GM23338 (cell line): ENCODE measurements around the gene UHRF1. TPM values are rescaled to one million over a fixed set of nuclear protein-coding genes. Genes with fewer than 3 reads are reported as not detected.

Source experiments
- ATAC-seq: fragments of 200-7000 bp; cut with Tn5 transposase; 3 replicates; pipeline ENCODE4 v1.9.1; 2020
- DNase-seq: peaks from one replicate; pipeline ENCODE4 v3.0.0-alpha.2; 2015; ENCODE audit warnings: low spot score
- H2AFZ ChIP-seq: fragments of 200-600 bp; sonication (generic); 2 replicates; pipeline ENCODE4 v1.8.0; 2016; ENCODE audit warnings: antibody characterized with exemption, mild to moderate bottlenecking, moderate library complexity
- H3F3A ChIP-seq: fragments of 200-600 bp; sonication (generic); replicated peaks from 2 replicates; pipeline ENCODE4 v1.8.0; 2017; ENCODE audit warnings: antibody characterized with exemption, mixed run types, low read depth
- H3K27ac ChIP-seq: fragments of 200-600 bp; sonication (generic); 2 replicates; pipeline ENCODE4 v1.6.1; 2016; ENCODE audit warnings: low read depth
- H3K27me3 ChIP-seq: fragments of 200-600 bp; sonication (generic); 2 replicates; pipeline ENCODE4 v1.8.0; 2016; ENCODE audit warnings: mild to moderate bottlenecking, mixed run types, moderate library complexity; ENCODE audit not compliant: insufficient read depth
- H3K36me3 ChIP-seq: fragments of 200-600 bp; sonication (generic); 2 replicates; pipeline ENCODE4 v1.8.0; 2016; ENCODE audit warnings: mild to moderate bottlenecking; ENCODE audit not compliant: insufficient read depth
- H3K4me1 ChIP-seq: fragments of 200-600 bp; sonication (generic); 2 replicates; pipeline ENCODE4 v1.8.0; 2016; ENCODE audit warnings: mild to moderate bottlenecking, moderate library complexity; ENCODE audit not compliant: insufficient read depth
- H3K4me2 ChIP-seq: fragments of 200-600 bp; sonication (generic); 2 replicates; pipeline ENCODE4 v1.7.1; 2017; ENCODE audit warnings: mixed run types
- H3K4me3 ChIP-seq: fragments of 200-600 bp; sonication (generic); 2 replicates; pipeline ENCODE4 v1.6.1; 2016; ENCODE audit warnings: mixed run types
- H3K79me2 ChIP-seq: fragments of 200-600 bp; sonication (generic); replicated peaks from 2 replicates; pipeline ENCODE4 v1.8.0; 2017; ENCODE audit warnings: mild to moderate bottlenecking; ENCODE audit not compliant: insufficient read depth
- H3K9me2 ChIP-seq: fragments of 200-600 bp; sonication (generic); 2 replicates; pipeline ENCODE4 v1.8.0; 2017; ENCODE audit not compliant: insufficient read depth
- H4K20me1 ChIP-seq: fragments of 200-600 bp; sonication (generic); replicated peaks from 2 replicates; pipeline ENCODE4 v1.8.0; 2017; ENCODE audit warnings: mild to moderate bottlenecking; ENCODE audit not compliant: insufficient read depth
- H3K27ac Mint-ChIP-seq: 2 replicates; pipeline ENCODE4 v1.8.0; 2020; ENCODE audit warnings: inconsistent platforms, mild to moderate bottlenecking, moderate library complexity, mixed read lengths
- H3K27me3 Mint-ChIP-seq: 3 replicates; pipeline ENCODE4 v1.8.0; 2022; ENCODE audit warnings: low read depth, mild to moderate bottlenecking, moderate library complexity, mixed read lengths, inconsistent platforms; ENCODE audit not compliant: insufficient read depth, poor library complexity
- H3K36me3 Mint-ChIP-seq: 3 replicates; pipeline ENCODE4 v1.8.0; 2021; ENCODE audit warnings: low read depth, mild to moderate bottlenecking, inconsistent platforms, moderate library complexity, mixed read lengths
- H3K4me1 Mint-ChIP-seq: 3 replicates; pipeline ENCODE4 v1.8.0; 2020; ENCODE audit warnings: mild to moderate bottlenecking, inconsistent platforms, mixed read lengths
- H3K4me3 Mint-ChIP-seq: 3 replicates; pipeline ENCODE4 v1.8.0; 2021; ENCODE audit warnings: moderate library complexity, mild to moderate bottlenecking, inconsistent platforms, mixed read lengths
- H3K9me3 Mint-ChIP-seq: 3 replicates; pipeline ENCODE4 v1.8.0; 2020; ENCODE audit warnings: moderate library complexity, mild to moderate bottlenecking, inconsistent platforms, mixed read lengths
- CTCF ChIP-seq, 2 experiments: fragments of 200-600 bp in 1 of 2; sonication (generic) in 1 of 2; conservative IDR thresholded peaks; 2 replicates each; pipeline versions ENCODE4 v1.5.1 to v1.6.1; 2016 to 2017; ENCODE audit warnings: antibody characterized with exemption in 2 of 2, low read depth in 2 of 2, mild to moderate bottlenecking in 2 of 2, moderate library complexity in 1 of 2
- ETS1 ChIP-seq: IDR thresholded peaks from 2 replicates; pipeline ENCODE4 v1.6.1; 2016; ENCODE audit warnings: antibody characterized with exemption
- EZH2phosphoT487 ChIP-seq: fragments of 200-600 bp; sonication (generic); IDR thresholded peaks from one replicate; pipeline ENCODE4 v1.8.1; 2018; ENCODE audit warnings: antibody characterized with exemption; ENCODE audit not compliant: unreplicated experiment
- JUNB ChIP-seq: IDR thresholded peaks from one replicate; pipeline ENCODE4 v1.6.1; 2016; ENCODE audit warnings: antibody characterized with exemption; ENCODE audit not compliant: unreplicated experiment
- NANOG ChIP-seq: IDR thresholded peaks from 2 replicates; pipeline ENCODE4 v1.6.1; 2016; ENCODE audit warnings: antibody characterized with exemption, borderline replicate concordance
- POLR2AphosphoS5 ChIP-seq: IDR thresholded peaks from 2 replicates; pipeline ENCODE4 v1.6.1; 2016; ENCODE audit warnings: antibody characterized with exemption, low read depth
- STAT1 ChIP-seq: IDR thresholded peaks from one replicate; pipeline ENCODE4 v1.6.1; 2016; ENCODE audit warnings: antibody characterized with exemption; ENCODE audit not compliant: unreplicated experiment
- ZNF114 ChIP-seq: fragments of 250-450 bp; sonication (Bioruptor Pico); IDR thresholded peaks from 2 replicates; pipeline ENCODE4 v1.5.0; 2020; ENCODE audit warnings: mild to moderate bottlenecking, moderate library complexity
- ZNF462 ChIP-seq: fragments of 250-450 bp; sonication (Bioruptor Pico); IDR thresholded peaks from 2 replicates; pipeline ENCODE4 v1.5.0; 2020; ENCODE audit warnings: mild to moderate bottlenecking, moderate library complexity
- polyA plus RNA-seq: library from polyadenylated mRNA; unstranded; fragments of >200 nt; fragmentation: Nextera tagmentation; extraction: Ambion mirVana; gene quantifications from 2 replicates; pipeline ENCODE4 v1.2.1, GENCODE V29; 2016
- total RNA-seq: library from RNA; depleted of rRNA; stranded (reverse); fragments of >200 nt; shearing (Covaris generic); gene quantifications from 2 replicates; pipeline ENCODE4 v1.2.3, GENCODE V29; 2014

The UHRF1 gene
- total and polyA plus RNA-seq, 2 experiments from 2014 or later: 20.3 to 45.7 TPM

GRCh38 chr19:4908360-4908759 lies 941 bp upstream of the UHRF1 start:
- Mint-ChIP-seq H3K4me3 (peak overlapping the region; percentile 58), H3K27ac (no peak overlapping the region), H3K27me3 (peaks cover 11% of the 10 kb centered on the region), H3K9me3 (no peaks in the 10 kb centered on the region), H3K4me1 (peaks cover 21% of the 10 kb centered on the region), H3K36me3 (peaks cover 22% of the 10 kb centered on the region)
- Histone ChIP-seq H4K20me1 (peaks cover 17% of the 10 kb centered on the region), H3K9me2 (no peaks in the 10 kb centered on the region), H3K27ac (no peak overlapping the region), H3K4me1 (peaks cover 22% of the 10 kb centered on the region), H3K36me3 (0 out of 2 replicates have a peak, but pooled peaks cover 6% of the 10 kb centered on the region), H3K4me3 (no peak overlapping the region), H3K79me2 (peaks cover 20% of the 10 kb centered on the region), H3K4me2 (peak overlapping the region; percentile 83), H3F3A (peaks cover 25% of the 10 kb centered on the region), H3K27me3 (peaks cover 20% of the 10 kb centered on the region; the same call in 1 of the 2 replicates), H2AFZ (no peak overlapping the region; the same call in 1 of the 2 replicates)
- ATAC-seq (no peak), DNase-seq (peak; percentile 44)
- TF ChIP-seq ETS1: no peak
- no peak for TF ChIP-seq STAT1
- no peak for TF ChIP-seq CTCF (conservative IDR thresholded peaks at IDR 0.05; ENCODE audit: low read depth in 2 of 2)
- no peak for TF ChIP-seq EZH2phosphoT487
- TF ChIP-seq ZNF114: no peak
- no peak for TF ChIP-seq NANOG

- Histone ChIP-seq H3F3A (peaks cover 25% of the 10 kb centered on the region), H4K20me1 (peaks cover 18% of the 10 kb centered on the region), H3K79me2 (peaks cover 24% of the 10 kb centered on the region), H3K36me3 (0 out of 2 replicates have a peak, but pooled peaks cover 6% of the 10 kb centered on the region), H2AFZ (peak overlapping the region; percentile 86), H3K9me2 (no peaks in the 10 kb centered on the region), H3K4me3 (peak overlapping the region; percentile 69), H3K27ac (no peak overlapping the region), H3K4me1 (peaks cover 22% of the 10 kb centered on the region), H3K27me3 (peaks cover 20% of the 10 kb centered on the region; the same call in 1 of the 2 replicates), H3K4me2 (peak overlapping the region; percentile 83)
- peaks cover 11% of the 10 kb centered on the region for H3K27me3 Mint-ChIP-seq
- H3K4me3 Mint-ChIP-seq: peak overlapping the region; percentile 58
- H3K4me1 Mint-ChIP-seq: peaks cover 21% of the 10 kb centered on the region
- peaks cover 25% of the 10 kb centered on the region for H3K36me3 Mint-ChIP-seq
- no peak overlapping the region for H3K27ac Mint-ChIP-seq
- no peaks in the 10 kb centered on the region for H3K9me3 Mint-ChIP-seq
- ATAC-seq (peak; percentile 6), DNase-seq (no peak)
- TF ChIP-seq CTCF (conservative IDR thresholded peaks at IDR 0.05; ENCODE audit: low read depth in 2 of 2) (no peak), ETS1 (no peak), EZH2phosphoT487 (no peak), JUNB (no peak), NANOG (no peak), POLR2AphosphoS5 (no peak), ZNF462 (CRISPR knock-in tag) (no peak)
These were observed 533 bp upstream of the UHRF1 start for GRCh38 chr19:4908781-4909155.
